Sigmoid colon (tissue), 4 donors: ENCODE measurements around the gene GABARAPL1.

Source experiments
- POLR2A ChIP-seq, 2 donors: fragments of 450-650 bp; IDR thresholded peaks; one replicate each; pipeline ENCODE4 v1.6.1; 2016; ENCODE audit warnings: antibody characterized with exemption in 2 of 2, mild to moderate bottlenecking in 2 of 2, moderate library complexity in 2 of 2
- POLR2AphosphoS5 ChIP-seq, 4 donors: sonication (generic); formaldehyde crosslinking; IDR thresholded peaks; one replicate each; pipeline ENCODE4 v1.6.1; 2017; ENCODE audit warnings: antibody characterized with exemption in 4 of 4

- TF ChIP-seq POLR2AphosphoS5 (IDR thresholded peaks at IDR 0.05) (no peak), POLR2A (IDR thresholded peaks at IDR 0.05) (no peak)
Measured at GRCh38 chr12:10249690-10250455, 37.2 kb downstream of the GABARAPL1 start.
